ENCODE results near the gene C6orf120. TPM values are rescaled to one million over a fixed set of nuclear protein-coding genes. Genes with fewer than 3 reads are reported as not detected.

The C6orf120 gene
- 10 to 100 TPM; 28.7 to 31.9 TPM for total RNA-seq

DNA sequence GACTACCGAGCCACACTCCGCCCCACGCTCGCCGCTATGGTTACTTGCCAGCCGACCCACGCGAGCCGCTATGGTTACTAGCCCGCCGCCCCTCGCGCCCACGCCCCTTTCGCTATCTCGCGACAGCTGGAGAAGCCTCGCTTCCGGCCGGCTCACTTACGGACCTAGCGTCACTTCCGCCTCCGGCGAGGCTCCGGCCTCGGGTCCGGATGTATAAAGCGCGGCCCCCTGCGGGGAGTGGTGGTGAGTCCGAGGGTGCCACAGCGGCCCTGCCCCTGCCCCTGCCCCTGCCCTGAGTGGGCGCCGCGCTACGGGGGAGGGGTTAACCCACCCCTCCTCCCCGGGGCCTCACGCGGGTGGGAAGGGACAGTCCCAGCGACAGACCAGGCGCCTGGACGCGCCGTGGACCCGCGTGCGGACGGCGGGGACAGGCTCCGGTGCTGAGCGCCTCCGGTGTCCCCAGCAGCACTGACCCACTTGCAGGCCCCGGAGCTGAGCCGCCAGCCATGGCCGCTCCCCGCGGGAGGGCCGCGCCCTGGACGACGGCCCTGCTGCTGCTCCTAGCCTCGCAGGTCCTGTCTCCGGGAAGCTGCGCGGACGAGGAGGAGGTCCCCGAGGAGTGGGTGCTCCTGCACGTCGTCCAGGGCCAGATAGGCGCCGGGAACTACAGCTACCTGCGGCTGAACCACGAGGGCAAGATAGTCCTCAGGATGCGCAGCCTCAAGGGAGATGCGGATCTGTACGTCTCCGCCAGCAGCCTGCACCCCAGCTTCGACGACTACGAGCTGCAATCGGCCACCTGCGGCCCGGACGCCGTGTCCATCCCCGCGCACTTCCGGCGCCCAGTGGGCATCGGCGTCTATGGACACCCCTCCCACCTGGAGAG lies at the start of gene C6orf120, which contains the start of gene WDR27:
TSS of gene C6orf120 (plus strand) at position 173 of the 886 bp plus-strand sequence. CDS start at position 507, 334 bp downstream.
TSS of gene WDR27 (minus strand) at position 76 of the 886 bp plus-strand sequence. CDS start 13,024 bp downstream, outside the sequence.
- Histone ChIP-seq H3K27me3 (no peaks in the 10 kb centered on the region), H3K4me3 (peak within 1 kb of the TSS; percentile 92), H3K4me1 (peaks cover 8% of the 10 kb centered on the region), H3K36me3 (no peaks in the 10 kb centered on the region), H3K27ac (peak within 1 kb of the TSS; percentile 94), H3K9ac (ENCODE audit: low read depth in 2 of 2, low read length in 2 of 2) (peak within 1 kb of the TSS; percentile 95 to 97), H3K9me3 (no peaks in the 10 kb centered on the region)
- intact Hi-C loops (cut with DNase I), result loop anchor here (10.0 kb wide), 1 partner anchor 53 kb away; the partner anchor contains the start of genes DYNLT2 and ERMARD
- TF ChIP-seq, protein P1, sequence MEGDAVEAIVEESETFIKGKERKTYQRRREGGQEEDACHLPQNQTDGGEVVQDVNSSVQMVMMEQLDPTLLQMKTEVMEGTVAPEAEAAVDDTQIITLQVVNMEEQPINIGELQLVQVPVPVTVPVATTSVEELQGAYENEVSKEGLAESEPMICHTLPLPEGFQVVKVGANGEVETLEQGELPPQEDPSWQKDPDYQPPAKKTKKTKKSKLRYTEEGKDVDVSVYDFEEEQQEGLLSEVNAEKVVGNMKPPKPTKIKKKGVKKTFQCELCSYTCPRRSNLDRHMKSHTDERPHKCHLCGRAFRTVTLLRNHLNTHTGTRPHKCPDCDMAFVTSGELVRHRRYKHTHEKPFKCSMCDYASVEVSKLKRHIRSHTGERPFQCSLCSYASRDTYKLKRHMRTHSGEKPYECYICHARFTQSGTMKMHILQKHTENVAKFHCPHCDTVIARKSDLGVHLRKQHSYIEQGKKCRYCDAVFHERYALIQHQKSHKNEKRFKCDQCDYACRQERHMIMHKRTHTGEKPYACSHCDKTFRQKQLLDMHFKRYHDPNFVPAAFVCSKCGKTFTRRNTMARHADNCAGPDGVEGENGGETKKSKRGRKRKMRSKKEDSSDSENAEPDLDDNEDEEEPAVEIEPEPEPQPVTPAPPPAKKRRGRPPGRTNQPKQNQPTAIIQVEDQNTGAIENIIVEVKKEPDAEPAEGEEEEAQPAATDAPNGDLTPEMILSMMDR (IDR thresholded peaks at IDR 0.05), result no peak
- DNase-seq, result peak; percentile 98

DNA sequence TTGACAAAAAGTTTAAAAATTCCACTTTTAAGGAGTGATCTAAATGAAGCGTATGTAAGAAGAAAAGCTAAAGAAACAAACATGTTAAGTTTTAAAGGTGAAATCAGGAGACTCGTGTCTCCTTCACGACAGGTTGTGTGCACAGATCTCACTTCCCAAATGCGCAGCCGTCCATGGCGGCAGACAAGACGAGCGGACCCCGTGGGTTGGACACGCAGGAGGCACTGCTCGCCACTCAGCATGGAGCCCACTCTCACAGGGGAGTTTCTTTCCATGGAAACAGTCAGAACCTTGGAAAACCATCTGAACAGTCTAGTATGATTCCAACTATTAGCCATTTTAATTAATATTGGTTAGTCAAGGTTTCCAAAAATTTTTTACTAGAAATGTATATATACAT lies 49.0 kb upstream of the C6orf120 start:
- intact Hi-C loops (cut with DNase I), result no loop called here
- no peak overlapping the region for H3K27ac ChIP-seq
- H3K36me3 ChIP-seq, result no peaks in the 10 kb centered on the region
- no peaks in the 10 kb centered on the region for H3K27me3 ChIP-seq
- H3K9me3 ChIP-seq, result no peaks in the 10 kb centered on the region
- no peak overlapping the region for H3K4me3 ChIP-seq
- TF ChIP-seq, protein P1 (IDR thresholded peaks at IDR 0.05), result no peak
- H3K4me1 ChIP-seq, result no peaks in the 10 kb centered on the region
- H3K9ac ChIP-seq (ENCODE audit: low read depth in 2 of 2, low read length in 2 of 2), result no peak overlapping the region
- no peak for DNase-seq

DNA sequence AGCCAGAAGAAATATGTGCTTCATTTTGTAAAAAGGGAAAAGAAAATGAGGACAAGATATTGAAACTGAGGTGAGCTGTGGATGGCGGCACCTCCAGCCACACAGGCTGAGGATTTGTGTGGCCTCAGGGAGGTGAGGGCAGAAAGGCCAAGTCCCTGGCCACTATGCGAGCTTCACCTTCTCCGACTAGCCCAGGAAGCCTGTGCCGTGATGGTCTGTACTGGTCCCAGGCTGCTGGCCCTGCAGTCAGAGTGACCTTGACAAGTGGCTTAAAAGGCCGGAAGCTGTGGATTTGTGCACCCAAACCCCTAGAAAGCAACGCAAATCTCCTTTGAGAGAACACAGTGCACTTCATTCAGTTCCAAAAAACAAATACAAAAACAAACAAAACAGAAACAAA lies 48.2 kb upstream of the C6orf120 start:
- Histone ChIP-seq H3K4me1 (no peaks in the 10 kb centered on the region), H3K9me3 (no peaks in the 10 kb centered on the region), H3K27me3 (no peaks in the 10 kb centered on the region), H3K36me3 (no peaks in the 10 kb centered on the region), H3K4me3 (no peak overlapping the region), H3K27ac (no peak overlapping the region), H3K9ac (ENCODE audit: low read depth in 2 of 2, low read length in 2 of 2) (no peak overlapping the region)
- intact Hi-C loops (cut with DNase I), result no loop called here
- DNase-seq, result no peak
- TF ChIP-seq, protein P1 (IDR thresholded peaks at IDR 0.05), result no peak

DNA sequence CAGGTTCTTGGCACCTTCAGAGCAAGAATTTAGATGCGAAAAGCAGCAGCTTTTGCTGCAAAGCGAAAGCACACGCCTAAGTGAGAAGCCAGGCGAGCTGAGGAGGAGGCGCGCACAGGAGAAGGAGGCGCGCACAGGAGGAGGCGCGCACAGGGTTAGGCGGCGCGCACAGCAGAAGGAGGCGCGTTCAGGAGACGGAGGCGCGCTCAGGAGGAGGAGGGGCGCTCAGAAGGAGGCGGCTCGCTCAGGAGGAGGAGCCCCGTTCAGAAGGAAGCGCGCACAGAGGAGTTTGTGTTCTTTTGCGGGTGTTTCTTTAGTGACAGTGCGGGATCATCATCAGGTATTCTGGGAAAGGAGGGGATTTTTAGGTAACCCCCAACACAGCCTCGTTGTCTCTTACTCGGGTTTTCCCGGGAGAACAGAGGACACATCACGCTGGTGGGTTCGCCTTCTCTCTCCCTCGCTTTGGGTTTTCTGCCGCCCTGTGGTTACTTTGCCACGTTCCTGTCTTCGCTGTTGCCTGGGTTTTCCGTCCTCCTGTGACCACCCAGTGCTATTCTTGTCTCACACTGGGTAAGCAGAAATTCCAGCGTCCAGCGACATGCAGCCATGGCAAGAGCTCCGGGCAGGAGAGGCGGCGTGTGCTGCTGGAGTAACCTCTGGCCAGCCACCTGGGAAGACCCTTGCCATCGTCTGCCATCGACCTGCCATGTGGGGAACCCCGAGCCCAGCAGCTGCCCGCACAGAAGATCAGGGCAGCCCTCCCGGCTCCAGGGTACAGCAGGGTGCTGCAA lies 47.1 kb upstream of the C6orf120 start:
- peak; percentile 69 for DNase-seq
- Histone ChIP-seq H3K27me3 (no peaks in the 10 kb centered on the region), H3K4me3 (peak overlapping the region; percentile 40), H3K27ac (peak overlapping the region; percentile 60), H3K36me3 (no peaks in the 10 kb centered on the region), H3K4me1 (no peaks in the 10 kb centered on the region), H3K9ac (ENCODE audit: low read depth in 2 of 2, low read length in 2 of 2) (peak overlapping the region in 1 of 2 donors; percentile 77), H3K9me3 (no peaks in the 10 kb centered on the region)
- TF ChIP-seq, protein P1 (IDR thresholded peaks at IDR 0.05), result no peak
- intact Hi-C loops (cut with DNase I), result no loop called here

DNA sequence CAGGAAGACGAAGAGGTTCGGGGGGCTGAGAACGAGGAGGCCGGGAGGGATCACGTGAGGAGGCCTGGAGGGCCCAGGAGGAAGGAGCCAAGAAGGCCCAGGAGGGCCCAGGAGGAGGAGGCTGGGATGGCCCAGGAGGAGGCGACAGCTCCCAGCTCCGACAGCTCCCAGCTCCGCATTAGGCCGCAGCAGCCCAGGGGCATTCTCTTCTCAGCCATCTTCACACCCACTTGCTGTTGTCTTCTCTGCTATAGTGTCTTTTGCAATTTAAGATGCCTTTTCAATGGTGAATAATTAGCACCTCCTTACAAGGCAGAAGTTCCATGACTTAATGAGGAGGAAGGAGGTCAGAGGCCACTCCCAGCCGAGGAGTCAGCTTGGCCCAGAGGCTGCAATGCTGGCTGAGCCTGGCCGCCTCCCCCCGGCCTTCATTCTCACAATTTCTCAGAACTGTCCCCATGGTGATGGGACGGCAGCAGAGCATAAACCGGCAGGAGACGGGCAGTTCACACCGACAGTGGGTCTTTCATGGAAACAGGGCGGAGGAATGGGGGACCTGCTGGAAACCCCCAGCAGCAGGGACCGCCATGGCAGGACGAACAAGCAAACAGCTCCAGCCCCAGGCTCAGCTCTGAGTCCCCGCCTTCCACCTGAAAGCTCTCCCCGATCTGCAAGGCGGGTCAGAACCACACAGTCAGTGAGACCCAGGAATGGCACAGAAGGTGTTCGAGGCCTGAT lies 45.2 kb upstream of the C6orf120 start:
- Histone ChIP-seq H3K9me3 (no peaks in the 10 kb centered on the region), H3K36me3 (no peaks in the 10 kb centered on the region), H3K27me3 (no peaks in the 10 kb centered on the region), H3K27ac (no peak overlapping the region), H3K4me3 (no peak overlapping the region), H3K4me1 (no peaks in the 10 kb centered on the region), H3K9ac (ENCODE audit: low read depth in 2 of 2, low read length in 2 of 2) (no peak overlapping the region)
- TF ChIP-seq, protein P1 (IDR thresholded peaks at IDR 0.05), result no peak
- intact Hi-C loops (cut with DNase I), result no loop called here
- no peak for DNase-seq
